Lower leg skin (tissue), 3 donors: ENCODE results near the gene SLC40A1.

Experiments used
- CTCF ChIP-seq, 3 donors: fragments of 450-650 bp; IDR thresholded peaks; one replicate each; pipeline ENCODE4 v1.5.1; 2016; ENCODE audit warnings: antibody characterized with exemption in 3 of 3, mild to moderate bottlenecking in 3 of 3, moderate library complexity in 2 of 3
- POLR2A ChIP-seq, 2 donors: fragments of 450-650 bp; IDR thresholded peaks; one replicate each; pipeline ENCODE4 v1.6.1; 2016 to 2017; ENCODE audit warnings: antibody characterized with exemption in 2 of 2, mild to moderate bottlenecking in 1 of 2, moderate library complexity in 1 of 2

DNA sequence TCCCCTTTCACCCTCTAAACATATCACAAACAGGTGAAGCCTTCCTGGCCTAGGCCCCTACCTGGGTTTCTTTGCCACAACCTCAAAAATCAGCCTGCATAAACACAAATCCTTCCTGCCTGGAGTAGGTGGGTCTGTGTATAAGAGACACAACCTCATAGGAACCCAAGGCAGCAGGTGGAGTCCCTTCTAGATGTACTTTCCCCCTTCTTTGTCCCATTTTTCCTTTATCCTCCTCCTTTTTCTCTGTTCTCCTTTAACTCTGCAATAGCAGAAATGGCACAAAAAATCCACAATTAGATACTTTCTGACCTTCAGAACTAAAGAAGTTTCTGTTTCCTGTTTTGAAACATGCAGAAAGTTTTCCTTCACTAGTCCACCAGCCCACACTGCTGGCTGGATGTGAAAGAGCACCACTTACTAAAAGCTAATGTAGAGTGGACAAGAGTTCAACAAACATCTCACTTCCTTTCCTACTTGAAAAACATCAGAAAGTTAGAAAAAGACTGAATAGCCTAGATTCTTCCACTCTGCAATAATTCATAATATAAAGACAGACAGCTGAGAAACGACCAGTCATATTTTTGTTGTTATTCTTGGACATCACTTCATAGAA, 11.2 kb downstream of the SLC40A1 start:
- TF ChIP-seq CTCF (IDR thresholded peaks at IDR 0.05) (no peak), POLR2A (IDR thresholded peaks at IDR 0.05) (no peak)
